GM10248 (cell line): ENCODE measurements around the gene ACP2.
"Not testable (repeated sequence)": the region's sequence is repeated elsewhere in the genome, so short reads cannot be mapped to it uniquely, and the experiment has no call there.

Source experiments
- CTCF ChIA-PET: fragments of 300-600 bp; sonication (Branson Sonifier 250); formaldehyde crosslinking; extraction: SDS; loops from one replicate; lab custom pipeline; 2021; ENCODE audit warnings: antibody characterized with exemption; lab: Yijun Ruan, JAX
- POLR2A ChIA-PET: fragments of 350-650 bp; sonication (Branson Sonifier 250); formaldehyde crosslinking; extraction: SDS; loops from one replicate; lab custom pipeline; 2020; ENCODE audit warnings: antibody characterized with exemption; lab: Yijun Ruan, JAX
- DNase-seq: peaks from one replicate; pipeline ENCODE4 v3.0.0; 2012; ENCODE audit errors: extremely low spot score
- TF ChIP-seq, protein P1 (sequence below): IDR thresholded peaks from 2 replicates; pipeline ENCODE4 v1.5.1; 2012; ENCODE audit warnings: mild to moderate bottlenecking, low read depth; ENCODE audit errors: extremely low read depth, missing control alignments, control extremely low read depth

Gene ACP2

DNA sequence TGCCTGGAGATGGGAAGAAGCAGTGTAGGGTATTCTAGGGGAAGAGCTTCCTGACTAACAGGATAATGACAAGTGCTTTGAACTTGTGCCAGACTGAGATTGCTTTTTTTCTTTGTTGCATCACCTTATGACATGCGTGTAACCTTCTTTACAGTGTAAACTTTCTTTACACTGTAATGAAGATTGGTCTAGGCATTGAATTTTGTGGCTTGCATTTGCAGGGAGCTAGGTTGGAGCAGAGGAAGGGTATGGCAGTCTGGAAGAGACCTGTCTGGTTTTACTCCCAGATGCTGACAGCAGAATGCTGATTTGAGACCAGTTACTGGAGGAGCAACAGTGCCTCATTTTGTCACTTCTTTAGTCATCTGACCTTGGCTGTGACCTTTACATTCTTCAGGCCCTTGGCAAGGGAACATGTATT is 28.2 kb downstream of the ACP2 start:
- DNase-seq, result no peak
- TF ChIP-seq, protein P1, sequence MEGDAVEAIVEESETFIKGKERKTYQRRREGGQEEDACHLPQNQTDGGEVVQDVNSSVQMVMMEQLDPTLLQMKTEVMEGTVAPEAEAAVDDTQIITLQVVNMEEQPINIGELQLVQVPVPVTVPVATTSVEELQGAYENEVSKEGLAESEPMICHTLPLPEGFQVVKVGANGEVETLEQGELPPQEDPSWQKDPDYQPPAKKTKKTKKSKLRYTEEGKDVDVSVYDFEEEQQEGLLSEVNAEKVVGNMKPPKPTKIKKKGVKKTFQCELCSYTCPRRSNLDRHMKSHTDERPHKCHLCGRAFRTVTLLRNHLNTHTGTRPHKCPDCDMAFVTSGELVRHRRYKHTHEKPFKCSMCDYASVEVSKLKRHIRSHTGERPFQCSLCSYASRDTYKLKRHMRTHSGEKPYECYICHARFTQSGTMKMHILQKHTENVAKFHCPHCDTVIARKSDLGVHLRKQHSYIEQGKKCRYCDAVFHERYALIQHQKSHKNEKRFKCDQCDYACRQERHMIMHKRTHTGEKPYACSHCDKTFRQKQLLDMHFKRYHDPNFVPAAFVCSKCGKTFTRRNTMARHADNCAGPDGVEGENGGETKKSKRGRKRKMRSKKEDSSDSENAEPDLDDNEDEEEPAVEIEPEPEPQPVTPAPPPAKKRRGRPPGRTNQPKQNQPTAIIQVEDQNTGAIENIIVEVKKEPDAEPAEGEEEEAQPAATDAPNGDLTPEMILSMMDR, result no peak
- ChIA-PET CTCF (interaction anchor here (0.6 to 2.4 kb wide), 7 partner anchors 11 to 1323 kb away, joined by 3 to 7 read pairs (median 3); no protein-coding TSS in a partner anchor), POLR2A (no interaction called here)

DNA sequence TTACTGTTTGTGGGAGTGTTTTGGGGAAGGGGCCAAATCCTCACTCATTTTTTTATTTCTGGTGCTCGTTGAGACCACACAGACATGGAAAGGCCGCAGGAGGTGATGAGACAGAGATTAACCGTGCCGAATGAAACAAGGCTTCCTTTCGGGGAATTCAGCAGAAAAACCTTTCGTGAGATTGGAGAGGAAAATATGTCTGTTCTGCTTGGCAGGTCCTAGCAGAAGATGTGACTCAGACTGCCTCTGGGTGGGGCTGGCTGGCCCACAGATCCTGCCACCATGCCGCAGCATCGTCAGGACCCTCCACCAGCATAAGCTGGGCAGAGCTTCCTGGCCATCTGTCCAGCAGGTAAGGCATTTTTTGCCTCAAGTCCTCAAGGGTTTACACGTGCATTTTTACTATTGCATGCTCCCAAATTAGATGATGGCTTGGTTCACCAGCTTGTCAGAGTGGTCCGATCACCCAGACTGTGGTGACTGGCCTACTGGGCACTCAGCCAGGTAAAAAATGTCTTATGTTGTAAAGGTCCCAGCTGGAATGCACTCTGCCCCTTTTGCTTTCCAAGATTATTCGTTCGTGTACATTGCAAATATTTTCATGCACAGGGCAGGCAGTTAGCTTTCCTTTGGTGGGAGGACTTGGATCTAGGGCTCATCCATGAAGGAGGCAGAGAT is 32.4 kb downstream of the ACP2 start:
- peak; percentile 61 for DNase-seq
- TF ChIP-seq, protein P1, result peak; percentile 39
- CTCF ChIA-PET, result interaction anchor here (1.1 to 2.4 kb wide), 5 partner anchors 26 to 48 kb away, joined by 3 to 18 read pairs (median 6); partner anchors contain the start of genes ACP2, ARFGAP2 and NR1H3
- POLR2A ChIA-PET, result interaction anchor here (0.6 kb wide), 1 partner anchor 20 kb away, joined by 6 read pairs; no protein-coding TSS in a partner anchor

DNA sequence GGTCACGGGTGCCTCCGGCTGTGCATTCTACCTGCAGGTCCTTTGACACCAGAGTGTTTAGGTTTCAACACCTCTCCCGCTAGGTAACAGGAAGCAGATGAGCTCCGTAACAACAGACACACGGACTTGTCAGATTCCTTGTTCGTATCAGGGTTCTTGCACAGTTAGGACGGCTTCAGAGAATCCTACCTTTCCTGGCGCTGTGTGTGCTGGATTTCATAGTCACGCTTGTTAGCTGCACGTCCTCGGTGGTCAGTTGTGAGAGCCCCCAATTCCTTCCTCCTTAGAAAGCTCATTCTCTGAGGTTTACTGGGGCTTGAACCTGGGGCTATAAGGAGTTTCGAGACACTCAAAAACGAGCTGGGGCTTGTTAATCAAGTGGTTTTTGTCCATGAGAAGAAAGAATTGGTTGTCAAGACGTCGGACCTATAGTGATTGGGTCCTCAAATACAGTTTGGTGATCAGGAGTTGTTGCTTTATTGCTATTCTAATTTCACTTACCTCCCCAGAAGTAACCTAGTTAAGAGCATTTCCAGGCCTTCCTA is 33.2 kb downstream of the ACP2 start:
- TF ChIP-seq, protein P1, result no peak
- ChIA-PET POLR2A (interaction anchor here (0.5 to 1.4 kb wide), 5 partner anchors 10 to 206 kb away, joined by 3 to 8 read pairs (median 5); no protein-coding TSS in a partner anchor), CTCF (interaction anchor here (0.9 to 2.4 kb wide), 10 partner anchors 20 to 194 kb away, joined by 3 to 18 read pairs (median 4); partner anchors contain the start of genes ACP2, ARFGAP2 and NR1H3)
- DNase-seq, result peak; percentile 9

DNA sequence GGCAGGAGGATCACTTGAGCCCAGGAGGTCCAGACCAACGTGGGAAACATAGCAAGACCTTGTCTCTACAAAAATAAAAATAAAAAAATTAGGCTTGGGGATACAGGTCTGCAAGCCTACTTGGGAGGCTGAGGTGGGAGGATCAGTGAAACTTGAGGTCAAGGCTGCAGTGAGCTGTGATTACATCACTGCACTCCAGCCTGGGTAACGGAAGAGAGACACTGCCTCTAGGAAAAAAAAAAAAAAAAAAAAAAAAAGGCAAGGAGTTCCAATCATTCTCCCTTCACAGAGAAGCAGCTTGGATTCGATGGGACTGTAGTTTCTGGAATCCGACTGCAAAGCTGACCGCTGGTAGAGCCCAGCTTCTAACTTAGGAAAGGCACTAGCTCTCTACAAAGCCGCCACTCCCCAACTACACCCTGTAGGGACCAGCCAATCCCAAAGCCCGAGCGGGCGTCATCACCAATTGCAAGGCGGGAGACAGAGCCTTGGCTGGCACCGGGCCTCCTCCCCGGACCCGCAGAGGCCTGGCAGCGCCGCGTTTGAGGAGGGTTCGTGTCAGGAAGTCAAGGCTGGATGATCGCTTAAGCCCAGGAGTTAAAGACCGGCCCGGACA is 34.6 kb downstream of the ACP2 start:
- CTCF ChIA-PET, result interaction anchor here (1.2 to 2.0 kb wide), 5 partner anchors 13 to 195 kb away, joined by 3 to 7 read pairs (median 4); partner anchors contain the start of gene ACP2
- TF ChIP-seq, protein P1, result no peak
- POLR2A ChIA-PET, result interaction anchor here (0.7 to 1.4 kb wide), 3 partner anchors 26 to 1342 kb away, joined by 3 to 8 read pairs (median 4); partner anchors contain the start of gene ACP2
- peak; percentile 79 for DNase-seq

DNA sequence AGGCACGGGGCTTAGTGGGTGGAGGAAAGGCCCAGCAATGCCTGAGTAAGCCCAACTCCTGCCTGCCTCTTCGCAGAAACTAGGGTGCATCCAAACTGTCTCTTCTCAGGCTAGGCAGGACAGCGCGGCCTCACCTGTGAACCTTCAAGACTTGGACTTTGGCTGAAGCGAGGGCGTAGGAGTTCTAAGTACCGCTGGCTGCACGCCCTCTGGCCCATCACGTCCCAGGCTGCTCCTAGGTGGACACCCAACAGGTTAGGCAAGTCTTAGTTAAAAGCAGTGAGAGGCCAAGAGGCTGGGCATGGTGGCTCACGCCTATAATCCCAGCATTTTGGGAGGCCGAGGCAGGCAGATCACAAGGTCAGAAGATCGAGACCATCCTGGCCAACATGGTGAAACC is 35.7 kb downstream of the ACP2 start:
- peak; percentile 13 for DNase-seq
- CTCF ChIA-PET, result interaction anchor here (1.7 to 4.3 kb wide), 2 partner anchors 12 to 35 kb away, joined by 4 to 14 read pairs; no protein-coding TSS in a partner anchor
- POLR2A ChIA-PET, result interaction anchor here (0.6 to 0.7 kb wide), 2 partner anchors 25 to 725 kb away, joined by 3 read pairs; no protein-coding TSS in a partner anchor
- TF ChIP-seq, protein P1, result no peak

DNA sequence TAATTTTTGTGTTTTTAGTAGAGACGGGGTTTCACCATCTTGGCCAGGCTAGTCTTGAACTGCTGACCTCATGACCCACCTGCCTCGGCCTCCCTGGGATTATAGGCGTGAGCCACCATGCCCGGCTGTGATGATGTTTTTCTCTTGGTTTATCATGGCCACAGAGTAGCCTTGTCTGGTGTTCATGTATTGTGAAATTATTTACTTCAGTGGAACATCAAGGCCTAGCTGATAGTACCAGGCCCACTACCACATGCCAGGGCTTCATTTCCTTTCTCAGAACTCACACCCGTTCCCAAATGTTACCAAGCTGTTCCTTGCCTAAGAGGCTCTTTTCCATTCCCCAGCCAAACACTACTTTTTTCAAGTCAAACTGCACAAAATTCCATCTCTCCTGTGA is 40.0 kb downstream of the ACP2 start:
- POLR2A ChIA-PET, result no interaction called here
- CTCF ChIA-PET, result interaction anchor here (1.0 to 4.3 kb wide), 2 partner anchors 31 to 32 kb away, joined by 3 to 14 read pairs; partner anchors contain the start of gene ARFGAP2
- DNase-seq, result no peak
- TF ChIP-seq, protein P1, result no peak

DNA sequence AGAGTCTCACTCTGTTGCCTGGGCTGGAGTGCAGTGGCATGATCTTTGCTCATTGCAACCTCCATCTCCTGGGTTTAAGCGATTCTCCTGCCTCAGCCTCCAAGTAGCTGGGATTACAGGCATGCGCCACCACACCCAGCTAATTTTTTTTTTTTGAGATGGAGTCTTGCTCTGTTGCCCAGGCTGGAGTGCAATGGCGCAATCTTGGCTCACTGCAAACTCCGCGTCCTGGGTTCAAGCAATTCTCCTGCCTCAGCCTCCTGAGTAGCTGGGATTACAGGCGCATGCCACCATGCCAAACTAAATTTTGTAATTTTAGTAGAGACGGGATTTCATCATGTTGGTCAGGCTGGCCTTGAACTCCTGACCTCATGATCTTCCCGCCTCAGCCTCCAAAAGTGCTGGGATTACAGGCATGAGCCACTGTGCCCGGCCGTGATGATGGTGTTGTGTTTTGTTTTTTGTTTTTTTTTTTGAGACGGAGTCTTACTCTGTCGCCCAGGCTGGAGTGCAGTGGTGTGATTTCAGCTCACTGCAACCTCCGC is 40.5 kb downstream of the ACP2 start:
- CTCF ChIA-PET, DNase-seq, POLR2A ChIA-PET: not testable (repeated sequence)
